Trophoblast cell (in vitro differentiated cells and primary cell): ENCODE data around the gene ZBTB43.

ENCODE experiments used
- DNase-seq, 2 donors: peaks; one replicate each; pipeline ENCODE4 v3.0.0-alpha.2; 2016
- H2AFZ ChIP-seq: 2 replicates; pipeline ENCODE4 v1.6.1; 2013; ENCODE audit warnings: low read length, moderate library complexity, mild to moderate bottlenecking; ENCODE audit not compliant: insufficient read depth, poor library complexity
- H2AK5ac ChIP-seq: 2 replicates; pipeline ENCODE4 v1.6.1; 2013; ENCODE audit warnings: mild to moderate bottlenecking, low read length
- H2BK120ac ChIP-seq: 2 replicates; pipeline ENCODE4 v1.6.1; 2013; ENCODE audit warnings: low read length, mild to moderate bottlenecking, moderate library complexity; ENCODE audit not compliant: insufficient read depth, poor library complexity
- H2BK12ac ChIP-seq: 2 replicates; pipeline ENCODE4 v1.6.1; 2013; ENCODE audit warnings: mild to moderate bottlenecking, low read length, moderate library complexity
- H2BK5ac ChIP-seq: 2 replicates; pipeline ENCODE4 v1.6.1; 2013; ENCODE audit warnings: low read length, low read depth, moderate library complexity, mild to moderate bottlenecking; ENCODE audit not compliant: poor library complexity
- H3K14ac ChIP-seq: 2 replicates; pipeline ENCODE4 v1.6.1; 2013; ENCODE audit warnings: mild to moderate bottlenecking, low read length
- H3K18ac ChIP-seq: 2 replicates; pipeline ENCODE4 v1.6.1; 2013; ENCODE audit warnings: mild to moderate bottlenecking, low read length
- H3K23ac ChIP-seq: 2 replicates; pipeline ENCODE4 v1.6.1; 2013; ENCODE audit warnings: low read length
- H3K27ac ChIP-seq: 2 replicates; pipeline ENCODE4 v1.5.1; 2013; ENCODE audit warnings: low read depth, mild to moderate bottlenecking, inconsistent platforms, low read length, moderate library complexity
- H3K27me3 ChIP-seq: 2 replicates; pipeline ENCODE4 v1.6.1; 2013; ENCODE audit warnings: inconsistent platforms, mild to moderate bottlenecking, low read length, moderate library complexity; ENCODE audit not compliant: insufficient read depth
- H3K36me3 ChIP-seq, 2 experiments: 1 replicate in 1 of 2; 2 replicates in 1 of 2; pipeline ENCODE4 v1.6.1; 2013; ENCODE audit warnings: low read length in 2 of 2, mild to moderate bottlenecking in 2 of 2, moderate library complexity in 1 of 2; ENCODE audit not compliant: insufficient read depth in 2 of 2, control insufficient read depth in 1 of 2
- H3K4ac ChIP-seq: 2 replicates; pipeline ENCODE4 v1.6.1; 2013; ENCODE audit warnings: low read depth, mild to moderate bottlenecking, low read length, moderate library complexity
- H3K4me1 ChIP-seq, 2 experiments: 1 replicate in 1 of 2; 2 replicates in 1 of 2; pipeline ENCODE4 v1.6.1; 2013; ENCODE audit warnings: low read length in 2 of 2, mild to moderate bottlenecking in 2 of 2, moderate library complexity in 1 of 2; ENCODE audit not compliant: insufficient read depth in 2 of 2, control insufficient read depth in 1 of 2
- H3K4me2 ChIP-seq: 2 replicates; pipeline ENCODE4 v1.6.1; 2013; ENCODE audit warnings: inconsistent platforms, mild to moderate bottlenecking, low read length, moderate library complexity
- H3K4me3 ChIP-seq: 2 replicates; pipeline ENCODE4 v1.5.1; 2013; ENCODE audit warnings: mild to moderate bottlenecking, low read depth, low read length, inconsistent platforms
- H3K79me1 ChIP-seq: one replicate; pipeline ENCODE4 v1.6.1; 2013; ENCODE audit warnings: low read length
- H3K79me2 ChIP-seq: 2 replicates; pipeline ENCODE4 v1.6.1; 2013; ENCODE audit warnings: low read length, mild to moderate bottlenecking; ENCODE audit not compliant: control insufficient read depth, insufficient read depth, poor library complexity
- H3K9ac ChIP-seq: 2 replicates; pipeline ENCODE4 v1.6.1; 2013; ENCODE audit warnings: mild to moderate bottlenecking, low read length
- H3K9me3 ChIP-seq: 2 replicates; pipeline ENCODE4 v1.6.1; 2013; ENCODE audit warnings: low read depth, mild to moderate bottlenecking, control low read depth, inconsistent platforms, low read length; ENCODE audit not compliant: insufficient read depth
- H4K12ac ChIP-seq: 2 replicates; pipeline ENCODE4 v1.6.1; 2013; ENCODE audit warnings: low read depth, mild to moderate bottlenecking, low read length, moderate library complexity
- H4K8ac ChIP-seq: 2 replicates; pipeline ENCODE4 v1.6.1; 2013; ENCODE audit warnings: low read depth, mild to moderate bottlenecking, low read length, moderate library complexity
- H4K91ac ChIP-seq: one replicate; pipeline ENCODE4 v1.6.1; 2013; ENCODE audit warnings: low read depth, mild to moderate bottlenecking, low read length, moderate library complexity
- WGBS: extraction: QIAGEN DNeasy Blood & Tissue Kit; methylation state at CpG from one replicate; pipeline ENCODE4 v1.1.7; 2013; ENCODE audit warnings: missing lambda C conversion rate; ENCODE audit not compliant: insufficient read length, insufficient coverage; ENCODE audit errors: extremely low coverage; 5-methylcytosine and 5-hydroxymethylcytosine counted together

Gene ZBTB43

DNA sequence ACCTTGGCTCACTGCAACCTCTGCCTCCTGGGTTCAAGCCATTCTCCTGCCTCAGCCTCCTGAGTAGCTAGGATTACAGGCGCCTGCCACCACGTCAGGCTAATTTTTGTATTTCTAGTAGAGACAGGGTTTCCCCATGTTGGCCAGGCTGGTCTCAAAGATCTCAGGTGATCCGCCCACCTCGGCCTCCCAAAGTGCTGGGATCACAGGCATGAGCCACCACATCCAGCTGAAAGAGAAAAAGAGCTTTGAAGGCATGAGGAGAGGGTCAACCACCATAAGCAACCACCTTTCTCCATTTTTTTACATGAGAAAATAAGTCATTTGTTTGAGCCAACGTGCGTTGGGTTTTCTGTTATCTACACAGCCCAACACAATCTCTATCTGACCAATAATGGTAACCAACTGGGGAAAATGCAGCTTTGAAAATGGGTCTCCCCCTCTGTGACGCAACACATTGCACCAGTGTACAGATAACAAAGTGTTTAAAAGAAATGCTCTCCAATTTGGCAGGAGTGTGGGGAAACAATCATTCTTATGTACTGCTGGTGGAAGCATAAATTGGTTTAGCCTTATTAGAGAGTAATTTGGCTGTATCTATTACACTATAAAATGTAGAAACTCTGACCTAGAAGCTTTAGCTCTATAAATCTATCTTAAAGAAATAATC, 45.8 kb upstream of the ZBTB43 start:
- Histone ChIP-seq H3K4ac (no peak overlapping the region), H3K9me3 (peaks cover 1% of the 10 kb centered on the region), H3K4me3 (no peak overlapping the region), H4K8ac (no peak overlapping the region), H2BK5ac (no peak overlapping the region), H2BK12ac (no peak overlapping the region), H4K12ac (no peak overlapping the region), H3K4me2 (no peak overlapping the region), H3K9ac (no peak overlapping the region), H3K4me1 (no peaks in the 10 kb centered on the region), H2BK120ac (no peak overlapping the region), H3K79me2 (no peaks in the 10 kb centered on the region), H2AK5ac (no peak overlapping the region), H2AFZ (no peak overlapping the region), H4K91ac (no peak overlapping the region), H3K14ac (no peak overlapping the region), H3K27ac (no peak overlapping the region), H3K23ac (no peak overlapping the region), H3K18ac (no peak overlapping the region), H3K79me1 (no peaks in the 10 kb centered on the region), H3K36me3 (no peaks in the 10 kb centered on the region), H3K27me3 (no peaks in the 10 kb centered on the region)
- no peak for DNase-seq
- WGBS = no CpG with 5 or more reads among the region's 7 CpGs

DNA sequence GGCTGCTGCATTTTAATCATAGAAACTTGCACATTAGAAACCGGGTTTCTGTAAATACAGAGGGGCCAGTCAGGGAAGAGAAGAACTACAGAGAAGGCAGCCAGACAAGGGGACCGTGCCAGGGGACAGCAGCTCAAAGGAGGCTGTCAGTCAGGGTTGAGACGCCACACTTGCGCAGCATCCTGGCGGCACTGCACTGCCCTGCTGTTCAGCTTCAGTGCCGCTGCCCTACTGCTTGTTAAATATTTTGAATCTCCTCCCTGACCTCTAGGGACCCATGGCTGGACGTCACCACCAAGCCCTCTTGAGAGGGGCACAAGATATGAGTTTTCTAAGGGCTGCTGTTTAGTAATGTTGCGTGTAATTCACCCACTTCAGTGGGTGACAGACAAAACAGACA, 43.6 kb upstream of the ZBTB43 start:
- no peak overlapping the region for H4K12ac ChIP-seq

DNA sequence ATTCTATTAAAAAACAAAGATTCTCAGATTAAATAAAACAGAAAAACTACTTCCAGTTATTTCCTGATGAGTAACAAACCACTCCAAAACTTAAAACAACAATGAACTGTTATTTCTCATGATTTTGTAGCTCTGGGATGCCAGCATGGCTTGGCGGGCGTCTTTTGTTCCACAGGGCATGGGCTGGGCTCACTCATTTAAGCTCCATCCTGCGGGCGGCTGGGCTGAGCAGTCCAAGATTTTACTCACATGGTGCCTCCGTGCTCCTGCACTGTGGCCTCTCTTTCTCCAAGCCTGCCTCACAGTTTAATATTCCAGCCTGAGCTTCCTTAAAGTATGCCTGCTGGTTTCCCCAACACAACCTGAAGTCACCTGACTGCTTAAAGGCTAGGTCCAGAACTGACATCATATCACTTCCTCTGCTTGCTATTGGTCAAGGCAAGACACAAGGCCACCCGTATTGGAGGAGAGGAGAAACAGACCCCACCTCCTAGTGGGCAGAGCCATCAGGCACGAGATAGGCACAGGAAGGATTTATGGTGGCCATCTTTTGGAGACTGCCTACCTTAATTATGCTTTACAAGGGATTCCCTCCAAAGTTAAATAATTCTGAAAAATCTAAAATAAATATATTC, 41.6 kb upstream of the ZBTB43 start:
- Histone ChIP-seq H3K27me3 (no peaks in the 10 kb centered on the region), H3K36me3 (no peaks in the 10 kb centered on the region), H4K8ac (no peak overlapping the region), H3K79me2 (no peaks in the 10 kb centered on the region), H3K4me2 (no peak overlapping the region), H2BK12ac (no peak overlapping the region), H2BK5ac (no peak overlapping the region), H2AFZ (no peak overlapping the region), H3K9me3 (no peaks in the 10 kb centered on the region), H2AK5ac (no peak overlapping the region), H3K14ac (no peak overlapping the region), H3K4ac (no peak overlapping the region), H3K4me1 (no peaks in the 10 kb centered on the region), H3K27ac (no peak overlapping the region), H3K23ac (no peak overlapping the region), H3K79me1 (no peaks in the 10 kb centered on the region), H3K18ac (no peak overlapping the region), H2BK120ac (no peak overlapping the region), H4K91ac (no peak overlapping the region), H3K9ac (no peak overlapping the region), H4K12ac (no peak overlapping the region), H3K4me3 (no peak overlapping the region)
- WGBS = no CpG with 5 or more reads among the region's 7 CpGs
- DNase-seq = no peak

More for the DNA sequence above, 43.6 kb upstream of the ZBTB43 start:
- Histone ChIP-seq H3K79me1 (no peaks in the 10 kb centered on the region), H3K18ac (no peak overlapping the region), H3K27me3 (no peaks in the 10 kb centered on the region), H3K79me2 (no peaks in the 10 kb centered on the region), H4K91ac (no peak overlapping the region), H3K14ac (no peak overlapping the region), H3K4me2 (no peak overlapping the region), H3K4me3 (no peak overlapping the region), H2AK5ac (no peak overlapping the region), H3K23ac (no peak overlapping the region), H2AFZ (no peak overlapping the region), H2BK120ac (no peak overlapping the region), H3K9ac (no peak overlapping the region), H3K4me1 (no peaks in the 10 kb centered on the region), H3K9me3 (peaks cover 1% of the 10 kb centered on the region), H3K27ac (no peak overlapping the region), H2BK12ac (no peak overlapping the region), H4K8ac (no peak overlapping the region), H3K4ac (no peak overlapping the region), H3K36me3 (no peaks in the 10 kb centered on the region), H2BK5ac (no peak overlapping the region)
- no CpG with 5 or more reads among the region's 8 CpGs for WGBS
- no peak for DNase-seq

DNA sequence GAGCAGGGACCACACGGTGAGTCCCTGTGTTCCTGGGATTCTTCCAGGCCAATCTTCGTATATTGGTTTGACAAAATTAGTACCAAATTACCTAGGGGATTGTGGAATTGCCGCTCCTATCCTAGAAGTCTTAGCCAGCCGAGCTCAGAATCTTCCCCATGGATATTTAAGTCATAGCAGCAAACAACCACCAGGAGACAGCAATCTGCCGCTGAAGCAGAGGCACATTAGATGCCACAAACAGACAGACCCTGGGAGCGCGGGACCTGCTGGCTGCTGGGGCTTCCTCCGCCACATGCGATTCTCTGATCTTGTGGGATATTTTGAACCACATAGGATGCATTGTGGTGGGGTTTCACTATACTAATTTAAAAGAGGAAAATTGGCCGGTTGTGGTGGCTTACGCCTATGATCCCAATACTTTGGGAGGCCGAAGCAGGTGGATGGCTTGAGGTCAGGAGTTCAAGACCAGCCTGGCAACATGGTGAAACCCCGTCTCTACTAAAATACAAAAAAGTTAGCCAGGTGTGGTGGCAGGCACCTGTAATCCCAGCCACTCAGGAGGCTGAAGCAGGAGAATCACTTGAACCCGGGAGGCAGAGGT, 31.7 kb upstream of the ZBTB43 start:
- H3K14ac ChIP-seq = no peak overlapping the region
- H3K27me3 ChIP-seq = peaks cover 2% of the 10 kb centered on the region
- H4K12ac ChIP-seq = no peak overlapping the region

More for the DNA sequence above, 31.7 kb upstream of the ZBTB43 start:
- Histone ChIP-seq H2AFZ (no peak overlapping the region), H3K4me3 (no peak overlapping the region), H3K36me3 (no peaks in the 10 kb centered on the region), H3K23ac (no peak overlapping the region), H3K79me1 (no peaks in the 10 kb centered on the region), H3K4me2 (no peak overlapping the region), H3K9ac (no peak overlapping the region), H3K27ac (no peak overlapping the region), H2BK120ac (no peak overlapping the region), H3K4ac (no peak overlapping the region), H4K91ac (no peak overlapping the region), H3K79me2 (no peaks in the 10 kb centered on the region), H2AK5ac (no peak overlapping the region), H3K4me1 (no peaks in the 10 kb centered on the region), H4K8ac (no peak overlapping the region), H3K9me3 (no peaks in the 10 kb centered on the region), H2BK5ac (no peak overlapping the region), H2BK12ac (no peak overlapping the region), H3K18ac (no peak overlapping the region)
- peak; percentile 17 to 58 for DNase-seq
- WGBS = no CpG with 5 or more reads among the region's 14 CpGs
